ENCODE data around the gene TBC1D1. TPM values are rescaled to one million over a fixed set of nuclear protein-coding genes. Genes with fewer than 3 reads are reported as not detected.

The TBC1D1 gene
- polyA plus RNA-seq, 1 donor (not counting 4 experiments of a cell fraction or from before 2014, with no cell fraction given), result 32.5 TPM

GRCh38 chr4:38005637-38006036, 114.8 kb downstream of the TBC1D1 start:
- H3K79me2 ChIP-seq (ENCODE audit: control insufficient read depth, insufficient read depth, low read length), result peaks cover 2% of the 10 kb centered on the region
- FAIRE-seq, result no peak
- dilution Hi-C loops (cut with MboI; ENCODE audit: extremely low pct_ligation_motif_present, low sequenced_read_pairs), result no loop called here

GRCh38 chr4:38007645-38008044, 116.8 kb downstream of the TBC1D1 start:
- H3K4me3 ChIP-seq (ENCODE audit: control insufficient read depth in 2 of 3, extremely low read depth in 1 of 3, insufficient read depth in 2 of 3, low read depth in 1 of 3, low read length in 3 of 3), result no peak overlapping the region
- H3K27me3 ChIP-seq (ENCODE audit: control insufficient read depth, extremely low read depth, insufficient read depth, low read length), result no peaks in the 10 kb centered on the region
- H3K79me2 ChIP-seq (ENCODE audit: control insufficient read depth, insufficient read depth, low read length), result peaks cover 2% of the 10 kb centered on the region
- no peak overlapping the region for H3K27ac ChIP-seq (ENCODE audit: control insufficient read depth, insufficient read depth, low read length)
- H3K4me2 ChIP-seq (ENCODE audit: control insufficient read depth, extremely low read depth, insufficient read depth, low read depth, low read length), result no peak overlapping the region
- no peaks in the 10 kb centered on the region for H3K36me3 ChIP-seq (ENCODE audit: control insufficient read depth in 2 of 2, extremely low read depth in 1 of 2, insufficient read depth in 2 of 2, low read length in 2 of 2)
- peaks cover 6% of the 10 kb centered on the region for H3K4me1 ChIP-seq (ENCODE audit: control insufficient read depth, extremely low read depth, insufficient read depth, low read length)
- no peak overlapping the region for H3K9ac ChIP-seq (ENCODE audit: control insufficient read depth, extremely low read depth, insufficient read depth, low read length)
- no peak for FAIRE-seq
- no peak for DNase-seq (ENCODE audit: low read depth, low spot score)
- H3K9me3 ChIP-seq (ENCODE audit: control insufficient read depth, low read depth, low read length), result no peaks in the 10 kb centered on the region
- no peaks in the 10 kb centered on the region for H4K20me1 ChIP-seq (ENCODE audit: control insufficient read depth, extremely low read depth, insufficient read depth, low read length)
- dilution Hi-C loops (cut with MboI; ENCODE audit: extremely low pct_ligation_motif_present, low sequenced_read_pairs), result no loop called here
- no peak overlapping the region for H2AFZ ChIP-seq (ENCODE audit: control insufficient read depth, low read length)
- H3K9me1 ChIP-seq (ENCODE audit: control insufficient read depth, extremely low read depth, insufficient read depth, low read length), result no peaks in the 10 kb centered on the region
- no peak for TF ChIP-seq EZH2 (IDR thresholded peaks at IDR 0.05; ENCODE audit: low read length)
- TF ChIP-seq, protein P1, sequence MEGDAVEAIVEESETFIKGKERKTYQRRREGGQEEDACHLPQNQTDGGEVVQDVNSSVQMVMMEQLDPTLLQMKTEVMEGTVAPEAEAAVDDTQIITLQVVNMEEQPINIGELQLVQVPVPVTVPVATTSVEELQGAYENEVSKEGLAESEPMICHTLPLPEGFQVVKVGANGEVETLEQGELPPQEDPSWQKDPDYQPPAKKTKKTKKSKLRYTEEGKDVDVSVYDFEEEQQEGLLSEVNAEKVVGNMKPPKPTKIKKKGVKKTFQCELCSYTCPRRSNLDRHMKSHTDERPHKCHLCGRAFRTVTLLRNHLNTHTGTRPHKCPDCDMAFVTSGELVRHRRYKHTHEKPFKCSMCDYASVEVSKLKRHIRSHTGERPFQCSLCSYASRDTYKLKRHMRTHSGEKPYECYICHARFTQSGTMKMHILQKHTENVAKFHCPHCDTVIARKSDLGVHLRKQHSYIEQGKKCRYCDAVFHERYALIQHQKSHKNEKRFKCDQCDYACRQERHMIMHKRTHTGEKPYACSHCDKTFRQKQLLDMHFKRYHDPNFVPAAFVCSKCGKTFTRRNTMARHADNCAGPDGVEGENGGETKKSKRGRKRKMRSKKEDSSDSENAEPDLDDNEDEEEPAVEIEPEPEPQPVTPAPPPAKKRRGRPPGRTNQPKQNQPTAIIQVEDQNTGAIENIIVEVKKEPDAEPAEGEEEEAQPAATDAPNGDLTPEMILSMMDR (optimal IDR thresholded peaks at IDR 0.05 in 1 of 3, IDR thresholded peaks at IDR 0.05 in 1 of 3, conservative IDR thresholded peaks at IDR 0.05 in 1 of 3; ENCODE audit: extremely low read depth in 1 of 3, insufficient read depth in 2 of 3, low read length in 3 of 3), result no peak

More at GRCh38 chr4:38005637-38006036, 114.8 kb downstream of the TBC1D1 start:
- Histone ChIP-seq H3K27me3 (ENCODE audit: control insufficient read depth, extremely low read depth, insufficient read depth, low read length) (no peaks in the 10 kb centered on the region), H3K4me3 (ENCODE audit: control insufficient read depth in 2 of 3, extremely low read depth in 1 of 3, insufficient read depth in 2 of 3, low read depth in 1 of 3, low read length in 3 of 3) (no peak overlapping the region), H3K9me3 (ENCODE audit: control insufficient read depth, low read depth, low read length) (no peaks in the 10 kb centered on the region), H3K4me2 (ENCODE audit: control insufficient read depth, extremely low read depth, insufficient read depth, low read depth, low read length) (no peak overlapping the region), H3K36me3 (ENCODE audit: control insufficient read depth in 2 of 2, extremely low read depth in 1 of 2, insufficient read depth in 2 of 2, low read length in 2 of 2) (no peaks in the 10 kb centered on the region), H3K9me1 (ENCODE audit: control insufficient read depth, extremely low read depth, insufficient read depth, low read length) (no peaks in the 10 kb centered on the region), H2AFZ (ENCODE audit: control insufficient read depth, low read length) (no peak overlapping the region), H3K9ac (ENCODE audit: control insufficient read depth, extremely low read depth, insufficient read depth, low read length) (no peak overlapping the region), H3K4me1 (ENCODE audit: control insufficient read depth, extremely low read depth, insufficient read depth, low read length) (peaks cover 8% of the 10 kb centered on the region), H3K27ac (ENCODE audit: control insufficient read depth, insufficient read depth, low read length) (no peak overlapping the region), H4K20me1 (ENCODE audit: control insufficient read depth, extremely low read depth, insufficient read depth, low read length) (no peaks in the 10 kb centered on the region)
- DNase-seq (ENCODE audit: low read depth, low spot score), result no peak
- TF ChIP-seq, protein P1 (optimal IDR thresholded peaks at IDR 0.05 in 1 of 3, IDR thresholded peaks at IDR 0.05 in 1 of 3, conservative IDR thresholded peaks at IDR 0.05 in 1 of 3; ENCODE audit: extremely low read depth in 1 of 3, insufficient read depth in 2 of 3, low read length in 3 of 3), result no peak
- TF ChIP-seq EZH2 (IDR thresholded peaks at IDR 0.05; ENCODE audit: low read length), result no peak

Measured in keratinocyte (primary cell).